Uterus (tissue), 4 donors: Measurements from ENCODE around the gene SNTB2. TPM values are rescaled to one million over a fixed set of nuclear protein-coding genes. Genes with fewer than 3 reads are reported as not detected.
A peak's percentile ranks its signal among the peaks of the same experiment; 100 is the strongest.

Source experiments
- DNase-seq, 2 donors: peaks; one replicate each; pipeline ENCODE4 v3.0.0-alpha.2; 2019 to 2020
- H3K27ac ChIP-seq, 2 donors: fragments of 200-600 bp; sonication (generic); 1 replicate in 1 of 2; 2 replicates in 1 of 2; pipeline ENCODE4 v1.5.1; 2016 to 2018
- H3K27me3 ChIP-seq, 2 donors: fragments of 200-600 bp; sonication (generic); one replicate each; pipeline ENCODE4 v1.5.1; 2018 to 2019; ENCODE audit warnings: control low read depth in 1 of 2
- H3K36me3 ChIP-seq, 2 donors: fragments of 200-600 bp; sonication (generic); one replicate each; pipeline ENCODE4 v1.5.1; 2019; ENCODE audit warnings: control low read depth in 1 of 2
- H3K4me1 ChIP-seq, 2 donors: fragments of 200-600 bp; sonication (generic); one replicate each; pipeline ENCODE4 v1.5.1; 2018 to 2019; ENCODE audit warnings: control low read depth in 1 of 2
- H3K4me3 ChIP-seq, 2 donors: fragments of 200-600 bp; sonication (generic); 1 replicate in 1 of 2; 2 replicates in 1 of 2; pipeline ENCODE4 v1.5.1; 2018 to 2019; ENCODE audit warnings: mild to moderate bottlenecking in 1 of 2
- H3K9me3 ChIP-seq, 2 donors: fragments of 200-600 bp; sonication (generic); one replicate each; pipeline ENCODE4 v1.5.1; 2019; ENCODE audit warnings: control low read depth in 1 of 2
- CTCF ChIP-seq, 4 experiments: fragments of 200-600 bp in 2 of 4; fragments of 450-650 bp in 2 of 4; sonication (generic) in 2 of 4; IDR thresholded peaks; one replicate each; pipeline ENCODE4 v1.5.1; 2016 to 2019; ENCODE audit warnings: antibody characterized with exemption in 4 of 4, mild to moderate bottlenecking in 2 of 4, moderate library complexity in 1 of 4
- POLR2A ChIP-seq, 2 donors: fragments of 450-650 bp; IDR thresholded peaks; one replicate each; pipeline ENCODE4 v1.6.1; 2016; ENCODE audit warnings: antibody characterized with exemption in 2 of 2, mild to moderate bottlenecking in 1 of 2, moderate library complexity in 1 of 2
- intact Hi-C: fragments of 100-400 bp; cut with DNase I; formaldehyde crosslinking; loops from one replicate; pipeline ENCODE4 v1.15.1; 2023; ENCODE audit warnings: low total_unique reads
- total RNA-seq, 4 donors: library from RNA; depleted of rRNA in 3 of 4; stranded (reverse); fragments of >200 nt in 3 of 4; gene quantifications; one replicate each; pipeline versions ENCODE4 v1.1.0 to v1.2.4, GENCODE V29; 2014 to 2023
- donor health status: DM: yes; HTN: yes; CAD: no.

Gene SNTB2
- total RNA-seq, 4 donors from 2014 or later: 28.2 to 88.0 (median 59.5) TPM

DNA sequence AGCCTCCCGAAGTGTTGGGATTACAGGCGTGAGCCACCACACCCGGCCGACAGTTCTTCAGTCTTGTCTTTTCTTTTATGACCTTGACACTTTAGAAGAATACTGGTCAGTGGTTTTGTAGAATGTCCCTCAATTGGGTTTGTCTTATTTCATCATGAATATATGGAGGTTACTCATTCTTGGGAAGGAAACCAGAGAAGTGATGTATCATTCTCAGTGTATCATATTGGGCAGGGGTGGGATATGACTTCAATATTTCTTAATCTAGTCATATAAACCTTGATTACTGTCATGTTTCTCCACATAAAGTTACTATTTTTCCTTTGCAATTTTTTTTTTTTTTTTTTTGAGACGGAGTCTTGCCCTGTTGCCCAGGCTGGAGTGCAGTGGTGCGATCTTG, 36.9 kb downstream of the SNTB2 start:
- no peaks in the 10 kb centered on the region for H3K9me3 ChIP-seq
- no peak for DNase-seq
- H3K27ac ChIP-seq: peak overlapping the region in 1 of 2 donors; percentile 16
- no peaks in the 10 kb centered on the region for H3K4me1 ChIP-seq
- H3K4me3 ChIP-seq: no peak overlapping the region
- H3K36me3 ChIP-seq: no peaks in the 10 kb centered on the region
- TF ChIP-seq POLR2A (IDR thresholded peaks at IDR 0.05) (no peak), CTCF (IDR thresholded peaks at IDR 0.05) (no peak)
- intact Hi-C loops: no loop called here
- no peaks in the 10 kb centered on the region for H3K27me3 ChIP-seq

GRCh38 chr16:69225121-69225520, 38.2 kb downstream of the SNTB2 start:
- Histone ChIP-seq H3K36me3 (no peaks in the 10 kb centered on the region), H3K4me3 (no peak overlapping the region), H3K27me3 (no peaks in the 10 kb centered on the region), H3K4me1 (no peaks in the 10 kb centered on the region), H3K9me3 (no peaks in the 10 kb centered on the region), H3K27ac (peak overlapping the region in 1 of 2 donors; percentile 68)
- TF ChIP-seq POLR2A (IDR thresholded peaks at IDR 0.05) (no peak), CTCF (IDR thresholded peaks at IDR 0.05) (no peak)
- no peak for DNase-seq
- intact Hi-C loops: no loop called here

DNA sequence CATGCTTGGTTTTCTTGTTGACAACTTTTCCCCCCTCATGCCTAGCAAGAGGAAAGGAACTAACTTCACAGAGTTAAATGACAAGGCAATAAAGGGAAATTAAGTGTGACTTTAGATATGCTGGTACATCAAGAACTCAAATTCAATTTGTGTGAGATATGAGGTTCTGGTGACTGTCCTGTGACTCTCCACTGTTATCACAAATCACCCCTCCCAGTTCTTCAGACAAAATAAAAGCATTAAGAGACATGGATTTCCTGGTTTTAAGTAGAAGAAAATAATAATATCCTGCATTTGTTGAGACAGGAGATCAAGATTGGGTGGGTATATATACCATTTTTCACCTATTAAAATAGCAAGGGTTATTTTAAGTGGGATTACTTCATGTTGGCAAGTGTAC, 46.2 kb downstream of the SNTB2 start:
- TF ChIP-seq CTCF (IDR thresholded peaks at IDR 0.05) (no peak), POLR2A (IDR thresholded peaks at IDR 0.05) (no peak)
- Histone ChIP-seq H3K9me3 (no peaks in the 10 kb centered on the region), H3K4me3 (no peak overlapping the region), H3K36me3 (no peaks in the 10 kb centered on the region), H3K4me1 (peaks cover 0 to 3% of the 10 kb centered on the region in 2 donors), H3K27ac (no peak overlapping the region), H3K27me3 (no peaks in the 10 kb centered on the region)
- no peak for DNase-seq
- intact Hi-C loops: no loop called here

DNA sequence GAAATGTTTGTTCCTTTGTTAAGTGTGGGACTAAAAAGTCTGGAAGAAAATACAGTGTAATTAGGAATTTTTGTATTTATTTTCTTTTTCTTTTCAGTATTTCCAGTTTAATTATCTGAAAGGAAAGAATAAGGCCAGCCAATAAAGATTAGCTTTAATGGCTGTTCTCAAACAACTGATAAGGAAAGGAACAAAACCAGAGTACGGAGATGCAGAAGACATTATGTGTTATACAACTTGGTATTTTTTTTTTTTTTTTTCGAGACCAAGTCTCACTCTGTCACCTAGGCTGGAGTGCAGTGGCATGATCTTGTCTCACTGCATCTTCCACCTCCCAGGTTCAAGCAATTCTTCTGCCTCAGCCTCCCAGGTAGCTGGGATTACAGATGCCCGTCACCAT, 47.5 kb downstream of the SNTB2 start:
- H3K27me3 ChIP-seq: no peaks in the 10 kb centered on the region
- no peaks in the 10 kb centered on the region for H3K36me3 ChIP-seq
- peaks cover 0 to 3% of the 10 kb centered on the region in 2 donors for H3K4me1 ChIP-seq
- H3K9me3 ChIP-seq: no peaks in the 10 kb centered on the region
- no peak for DNase-seq
- intact Hi-C loops: no loop called here
- TF ChIP-seq POLR2A (IDR thresholded peaks at IDR 0.05) (no peak), CTCF (IDR thresholded peaks at IDR 0.05) (no peak)
- peak overlapping the region; percentile 10 to 15 for H3K27ac ChIP-seq
- no peak overlapping the region for H3K4me3 ChIP-seq

DNA sequence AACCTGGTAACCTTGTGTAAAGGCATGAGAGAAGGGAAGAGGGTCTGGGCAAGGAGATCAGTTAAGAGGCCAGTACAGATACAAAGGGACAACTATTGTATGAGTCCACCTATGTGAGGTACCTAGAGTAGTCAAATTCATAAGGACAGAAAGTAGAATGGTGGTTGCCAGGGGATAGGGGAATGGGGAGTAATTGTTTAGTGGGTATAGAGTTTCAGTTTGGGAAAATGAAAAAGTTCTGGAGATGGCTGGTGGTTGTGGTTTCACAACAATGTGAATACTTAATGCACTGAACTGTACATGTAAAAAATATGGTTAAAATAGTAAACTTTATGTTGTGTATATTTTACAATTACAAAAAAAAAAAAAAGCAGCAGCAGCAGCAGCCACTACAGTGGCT, 49.4 kb downstream of the SNTB2 start:
- intact Hi-C loops: no loop called here
- no peak for DNase-seq
- Histone ChIP-seq H3K27me3 (no peaks in the 10 kb centered on the region), H3K4me3 (no peak overlapping the region), H3K36me3 (no peaks in the 10 kb centered on the region), H3K9me3 (no peaks in the 10 kb centered on the region), H3K27ac (no peak overlapping the region), H3K4me1 (peaks cover 0 to 3% of the 10 kb centered on the region in 2 donors)
- TF ChIP-seq CTCF (IDR thresholded peaks at IDR 0.05) (no peak), POLR2A (IDR thresholded peaks at IDR 0.05) (no peak)
